Measurements from ENCODE around the gene LYSMD3. TPM values are rescaled to one million over a fixed set of nuclear protein-coding genes. Genes with fewer than 3 reads are reported as not detected.

The LYSMD3 gene
- total RNA-seq, 1 experiment from 2014 or later: 14.0 TPM

DNA sequence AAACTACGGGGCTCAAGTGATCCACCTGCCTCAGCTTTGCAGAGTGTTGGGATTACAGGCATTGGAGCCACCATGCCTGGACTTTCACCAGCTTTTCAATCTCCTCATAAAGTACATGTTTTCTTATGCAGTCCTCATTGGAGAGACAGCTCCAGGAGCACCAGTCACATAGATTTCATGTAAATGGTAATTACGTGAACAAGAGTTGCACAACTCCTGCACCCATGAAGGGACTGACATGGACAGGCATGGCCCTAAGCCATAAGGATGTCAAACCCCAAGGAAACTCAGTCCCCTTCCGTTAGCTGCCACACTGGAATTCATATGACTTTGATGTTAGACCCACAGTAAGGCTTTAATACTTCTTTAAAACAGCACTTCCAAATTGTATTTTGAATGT is 21.6 kb upstream of the LYSMD3 start:
- H3K27me3 ChIP-seq (replicated peaks; ENCODE audit: insufficient read depth, low read depth, low read length, poor library complexity): peaks cover 3% of the 10 kb centered on the region
- H3K27ac ChIP-seq (ENCODE audit: low read depth, low read length, poor library complexity, severe bottlenecking): no peak overlapping the region
- no peaks in the 10 kb centered on the region for H3K9me3 ChIP-seq (ENCODE audit: low read depth, low read length, poor library complexity, severe bottlenecking)
- intact Hi-C loops (cut with micrococcal nuclease; ENCODE audit: unreplicated experiment): no loop called here
- ChIA-PET CTCF (no interaction called here), POLR2A (ENCODE audit: low non-redundant PET) (no interaction called here)
- no peak for TF ChIP-seq EZH2 (IDR thresholded peaks at IDR 0.05; ENCODE audit: borderline replicate concordance, low read depth, low read length, poor library complexity, severe bottlenecking)
- TF ChIP-seq, protein P1, sequence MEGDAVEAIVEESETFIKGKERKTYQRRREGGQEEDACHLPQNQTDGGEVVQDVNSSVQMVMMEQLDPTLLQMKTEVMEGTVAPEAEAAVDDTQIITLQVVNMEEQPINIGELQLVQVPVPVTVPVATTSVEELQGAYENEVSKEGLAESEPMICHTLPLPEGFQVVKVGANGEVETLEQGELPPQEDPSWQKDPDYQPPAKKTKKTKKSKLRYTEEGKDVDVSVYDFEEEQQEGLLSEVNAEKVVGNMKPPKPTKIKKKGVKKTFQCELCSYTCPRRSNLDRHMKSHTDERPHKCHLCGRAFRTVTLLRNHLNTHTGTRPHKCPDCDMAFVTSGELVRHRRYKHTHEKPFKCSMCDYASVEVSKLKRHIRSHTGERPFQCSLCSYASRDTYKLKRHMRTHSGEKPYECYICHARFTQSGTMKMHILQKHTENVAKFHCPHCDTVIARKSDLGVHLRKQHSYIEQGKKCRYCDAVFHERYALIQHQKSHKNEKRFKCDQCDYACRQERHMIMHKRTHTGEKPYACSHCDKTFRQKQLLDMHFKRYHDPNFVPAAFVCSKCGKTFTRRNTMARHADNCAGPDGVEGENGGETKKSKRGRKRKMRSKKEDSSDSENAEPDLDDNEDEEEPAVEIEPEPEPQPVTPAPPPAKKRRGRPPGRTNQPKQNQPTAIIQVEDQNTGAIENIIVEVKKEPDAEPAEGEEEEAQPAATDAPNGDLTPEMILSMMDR (conservative IDR thresholded peaks at IDR 0.05; ENCODE audit: low read depth, low read length): no peak
- no peaks in the 10 kb centered on the region for H3K36me3 ChIP-seq (ENCODE audit: insufficient read depth, low read length, poor library complexity, severe bottlenecking)
- DNase-seq (ENCODE audit: low spot score): no peak
- peaks cover 26% of the 10 kb centered on the region for H3K4me1 ChIP-seq (ENCODE audit: insufficient read depth, low read length, poor library complexity, severe bottlenecking)
- BruUV-seq (replicated peaks): no TSS peak
- no peak overlapping the region for H3K4me3 ChIP-seq (ENCODE audit: low read depth, low read length, poor library complexity, severe bottlenecking)

DNA sequence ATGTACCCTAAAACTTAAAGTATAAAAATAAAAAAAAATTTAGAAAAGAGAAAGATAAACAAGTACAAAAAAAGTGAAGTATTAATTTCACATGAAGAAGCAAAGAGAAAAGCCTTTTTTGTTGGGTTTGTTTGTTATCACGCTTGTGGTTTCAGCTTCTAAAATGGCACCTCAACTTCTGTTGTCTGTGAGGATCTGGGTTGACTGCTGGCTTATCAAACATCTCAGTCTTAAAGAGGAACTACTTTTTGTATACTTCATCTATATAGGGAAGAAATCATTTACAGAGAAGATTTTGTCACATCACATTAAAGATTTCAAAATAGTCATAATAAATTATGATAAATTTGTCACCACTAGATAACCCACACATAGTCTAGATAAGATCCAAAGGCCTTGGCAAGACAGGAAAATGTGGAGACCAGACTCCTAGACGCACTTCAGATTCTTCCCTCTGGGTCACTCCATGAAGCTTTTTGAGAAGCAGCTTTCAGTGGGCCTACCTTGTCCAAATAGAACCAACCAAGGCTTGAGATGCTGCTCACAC is 20.4 kb upstream of the LYSMD3 start:
- intact Hi-C loops (cut with micrococcal nuclease; ENCODE audit: unreplicated experiment): no loop called here
- no peak for TF ChIP-seq EZH2 (IDR thresholded peaks at IDR 0.05; ENCODE audit: borderline replicate concordance, low read depth, low read length, poor library complexity, severe bottlenecking)
- TF ChIP-seq, protein P1 (conservative IDR thresholded peaks at IDR 0.05; ENCODE audit: low read depth, low read length): no peak
- no TSS peak for BruUV-seq (replicated peaks)
- Histone ChIP-seq H3K9me3 (ENCODE audit: low read depth, low read length, poor library complexity, severe bottlenecking) (no peaks in the 10 kb centered on the region), H3K4me1 (ENCODE audit: insufficient read depth, low read length, poor library complexity, severe bottlenecking) (peaks cover 28% of the 10 kb centered on the region), H3K27ac (ENCODE audit: low read depth, low read length, poor library complexity, severe bottlenecking) (no peak overlapping the region), H3K36me3 (ENCODE audit: insufficient read depth, low read length, poor library complexity, severe bottlenecking) (no peaks in the 10 kb centered on the region), H3K4me3 (ENCODE audit: low read depth, low read length, poor library complexity, severe bottlenecking) (no peak overlapping the region), H3K27me3 (replicated peaks; ENCODE audit: insufficient read depth, low read depth, low read length, poor library complexity) (no peaks in the 10 kb centered on the region)
- DNase-seq (ENCODE audit: low spot score): no peak
- ChIA-PET POLR2A (ENCODE audit: low non-redundant PET) (no interaction called here), CTCF (no interaction called here)

DNA sequence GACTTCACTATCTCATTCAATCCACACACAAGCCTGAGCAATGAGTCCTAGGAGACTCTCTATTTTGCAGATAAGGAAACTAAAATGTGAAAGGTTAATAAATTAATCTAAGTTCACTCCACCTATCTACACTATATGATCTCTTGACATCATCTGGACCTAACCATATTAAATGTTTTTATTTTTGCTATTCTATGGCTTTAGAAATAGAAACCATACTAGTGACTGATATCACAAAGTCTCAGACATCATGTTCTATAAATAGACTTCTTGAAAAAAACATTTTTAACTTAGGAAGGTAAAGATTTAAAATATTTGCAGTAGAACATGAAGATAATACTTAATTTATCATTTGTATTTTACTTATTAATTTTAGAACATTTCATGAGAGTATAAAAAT is 19.8 kb upstream of the LYSMD3 start:
- no TSS peak for BruUV-seq (replicated peaks)
- ChIA-PET POLR2A (ENCODE audit: low non-redundant PET) (no interaction called here), CTCF (no interaction called here)
- no peak overlapping the region for H3K4me3 ChIP-seq (ENCODE audit: low read depth, low read length, poor library complexity, severe bottlenecking)
- H3K4me1 ChIP-seq (ENCODE audit: insufficient read depth, low read length, poor library complexity, severe bottlenecking): peaks cover 28% of the 10 kb centered on the region
- TF ChIP-seq, protein P1 (conservative IDR thresholded peaks at IDR 0.05; ENCODE audit: low read depth, low read length): no peak
- no peak for TF ChIP-seq EZH2 (IDR thresholded peaks at IDR 0.05; ENCODE audit: borderline replicate concordance, low read depth, low read length, poor library complexity, severe bottlenecking)
- intact Hi-C loops (cut with micrococcal nuclease; ENCODE audit: unreplicated experiment): no loop called here
- DNase-seq (ENCODE audit: low spot score): no peak
- no peak overlapping the region for H3K27ac ChIP-seq (ENCODE audit: low read depth, low read length, poor library complexity, severe bottlenecking)
- no peaks in the 10 kb centered on the region for H3K36me3 ChIP-seq (ENCODE audit: insufficient read depth, low read length, poor library complexity, severe bottlenecking)
- no peaks in the 10 kb centered on the region for H3K27me3 ChIP-seq (replicated peaks; ENCODE audit: insufficient read depth, low read depth, low read length, poor library complexity)
- no peaks in the 10 kb centered on the region for H3K9me3 ChIP-seq (ENCODE audit: low read depth, low read length, poor library complexity, severe bottlenecking)
